ENCODE data around the gene PI16.
"Not testable (repeated sequence)": the region's sequence is repeated elsewhere in the genome, so short reads cannot be mapped to it uniquely, and the experiment has no call there.

The PI16 gene

GRCh38 chr6:36946526-36946925, 8.0 kb upstream of the PI16 start:
- no peak for DNase-seq (ENCODE audit: low read depth)
- H3K4me3 ChIP-seq (ENCODE audit: low read length), result no peak overlapping the region
- no peak for TF ChIP-seq CTCF (IDR thresholded peaks at IDR 0.05; ENCODE audit: insufficient read depth, low read depth, low read length, missing control alignments)

DNA sequence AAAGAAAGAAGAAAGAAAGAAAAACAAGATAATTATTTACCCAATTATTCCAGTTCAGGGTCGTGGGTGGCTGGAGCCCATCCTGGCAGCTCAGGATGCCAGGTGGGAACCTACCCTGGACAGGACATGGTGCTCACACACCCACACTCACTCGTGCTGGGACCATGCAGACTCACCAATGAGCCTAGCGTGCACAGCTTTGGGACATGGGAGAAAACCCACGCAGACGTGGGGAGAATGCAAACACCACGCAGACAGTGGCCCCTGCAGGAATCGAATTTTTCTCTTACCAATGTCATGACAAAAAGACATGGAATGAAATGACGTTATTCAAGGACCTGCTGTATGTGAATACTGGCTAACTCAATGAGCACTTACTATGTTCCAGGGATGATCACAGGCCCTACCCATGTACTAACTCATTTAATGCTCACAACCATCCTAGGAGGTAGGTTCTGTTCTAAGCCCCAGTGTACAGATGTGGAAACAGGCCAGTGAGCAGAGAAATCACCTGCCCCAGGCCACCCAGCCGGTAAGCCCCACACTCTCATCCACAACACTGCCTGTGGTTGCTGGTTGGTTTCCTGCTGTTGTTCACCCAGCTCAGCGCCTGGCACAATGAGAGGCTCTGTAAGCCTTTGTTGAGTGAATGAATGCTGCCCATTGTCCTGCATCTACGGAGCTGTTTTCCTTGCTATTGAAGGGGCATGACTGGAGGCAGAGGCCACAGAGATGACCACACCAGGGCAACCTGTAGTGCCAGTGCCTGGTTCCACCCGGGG, 6.8 kb upstream of the PI16 start:
- no peak overlapping the region for H3K4me3 ChIP-seq (ENCODE audit: low read length)
- no peak for DNase-seq (ENCODE audit: low read depth)
- no peak for TF ChIP-seq CTCF (IDR thresholded peaks at IDR 0.05; ENCODE audit: insufficient read depth, low read depth, low read length, missing control alignments)

- DNase-seq (ENCODE audit: low read depth); H3K4me3 ChIP-seq (ENCODE audit: low read length): not testable (repeated sequence)
Measured at GRCh38 chr6:36949076-36949475, 5.5 kb upstream of the PI16 start.

DNA sequence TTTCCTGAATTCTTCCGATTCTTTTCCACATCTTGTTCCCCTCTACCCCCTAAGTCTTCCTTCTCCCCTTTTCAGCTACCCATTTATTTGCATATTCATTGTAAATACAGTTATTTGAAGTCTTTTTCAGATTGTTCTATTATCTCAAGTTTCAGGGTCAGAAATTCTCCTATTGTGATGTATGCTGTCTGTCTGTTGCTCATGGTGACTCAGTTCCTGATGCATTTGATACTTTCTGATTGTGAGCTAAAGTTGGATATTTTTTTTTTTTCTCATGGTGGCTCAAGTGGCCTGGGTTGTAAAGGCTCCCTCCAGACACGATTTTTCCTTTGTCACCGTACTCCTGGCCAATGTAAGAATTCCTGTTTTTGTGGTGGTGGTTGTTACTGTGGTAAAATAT, 4.9 kb upstream of the PI16 start:
- no peak overlapping the region for H3K4me3 ChIP-seq (ENCODE audit: low read length)
- no peak for TF ChIP-seq CTCF (IDR thresholded peaks at IDR 0.05; ENCODE audit: insufficient read depth, low read depth, low read length, missing control alignments)
- DNase-seq (ENCODE audit: low read depth), result peak; percentile 62

DNA sequence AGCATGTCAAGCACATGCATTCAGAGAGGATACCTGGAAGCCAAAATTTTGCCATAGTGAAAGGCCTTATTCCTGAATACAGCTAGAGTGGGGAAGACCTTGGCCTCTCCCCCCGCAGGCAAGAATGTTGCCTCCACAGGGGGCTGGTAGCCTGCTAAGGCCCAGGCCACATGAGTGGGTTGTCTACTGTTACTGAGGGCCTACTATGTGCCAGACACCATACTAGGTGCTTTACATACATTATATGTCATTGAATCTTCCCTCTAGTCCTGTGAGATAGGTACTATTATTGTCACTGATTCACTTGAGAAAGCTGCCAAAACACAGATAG, 642 bp upstream of the PI16 start:
- TF ChIP-seq CTCF (IDR thresholded peaks at IDR 0.05; ENCODE audit: insufficient read depth, low read depth, low read length, missing control alignments), result no peak
- no peak for DNase-seq (ENCODE audit: low read depth)
- no peak overlapping the region for H3K4me3 ChIP-seq (ENCODE audit: low read length)

GRCh38 chr6:36955136-36955535, 598 bp downstream of the PI16 start:
- TF ChIP-seq CTCF (IDR thresholded peaks at IDR 0.05; ENCODE audit: insufficient read depth, low read depth, low read length, missing control alignments), result no peak
- DNase-seq (ENCODE audit: low read depth), result no peak
- H3K4me3 ChIP-seq (ENCODE audit: low read length), result no peak overlapping the region

DNA sequence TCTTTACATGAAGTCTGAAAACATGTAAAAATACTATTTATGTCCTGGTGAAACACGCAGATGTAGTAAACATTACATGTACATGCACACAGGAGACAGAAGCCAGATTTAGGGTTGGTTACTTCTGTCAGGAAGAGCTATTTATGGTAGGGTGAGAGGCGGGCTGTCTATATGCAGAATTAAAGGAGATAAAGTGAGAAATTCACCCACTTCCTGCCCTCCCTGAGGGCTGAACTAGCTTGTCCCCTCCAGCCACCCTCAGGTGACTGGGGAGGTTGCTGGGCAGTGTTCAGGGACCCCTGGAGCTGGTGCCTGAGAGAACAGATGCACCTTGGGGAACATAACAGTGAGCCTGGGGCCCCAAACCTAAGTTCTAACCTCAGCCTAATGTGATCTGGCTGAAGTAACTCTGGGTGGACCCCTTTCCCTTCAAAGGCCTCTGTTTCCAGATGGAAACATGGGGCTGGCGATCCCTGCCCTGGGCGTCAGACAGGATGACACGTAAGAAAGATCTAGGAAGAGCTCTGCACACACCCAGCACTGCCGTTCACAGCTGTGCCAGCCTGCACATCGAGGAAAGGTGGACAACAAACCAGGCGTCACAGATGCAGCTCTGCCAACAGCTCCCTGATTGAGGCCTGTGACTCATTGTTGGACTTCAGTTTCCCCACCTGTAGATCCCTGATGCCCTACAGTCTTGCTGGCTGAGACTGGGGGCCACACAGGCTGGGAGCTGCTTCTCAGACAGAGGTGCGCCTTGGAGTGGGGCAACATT, 1.3 kb downstream of the PI16 start:
- TF ChIP-seq CTCF (IDR thresholded peaks at IDR 0.05; ENCODE audit: insufficient read depth, low read depth, low read length, missing control alignments), result no peak
- DNase-seq (ENCODE audit: low read depth), result peak; percentile 83
- H3K4me3 ChIP-seq (ENCODE audit: low read length), result no peak overlapping the region

Measured in epithelial cell of esophagus (primary cell).